RWPE1 (cell line): ENCODE measurements around the gene ASCC2.

Experiments used
- CTCF ChIA-PET: fragments of 350-600 bp; sonication (Branson Sonifier 250); formaldehyde crosslinking; extraction: SDS; loops from one replicate; lab custom pipeline; 2021; lab: Yijun Ruan, JAX
- POLR2A ChIA-PET: fragments of 400-600 bp; formaldehyde crosslinking; extraction: SDS; loops from one replicate; lab custom pipeline; 2020; ENCODE audit warnings: antibody characterized with exemption; ENCODE audit not compliant: low non-redundant PET; lab: Yijun Ruan, JAX
- DNase-seq: peaks from one replicate; pipeline ENCODE4 v3.0.0; 2012; ENCODE audit warnings: low spot score
- H3K27ac ChIP-seq: fragments of 450-650 bp; 2 replicates; pipeline ENCODE4 v1.5.1; 2017
- CTCF ChIP-seq: fragments of 450-650 bp; conservative IDR thresholded peaks from 2 replicates; pipeline ENCODE4 v1.5.1; 2017; ENCODE audit warnings: low read depth, mild to moderate bottlenecking

The ASCC2 gene

GRCh38 chr22:29837741-29838598 is at the start of gene ASCC2:
Gene ASCC2, minus strand, starts transcription at chr22:29838274. Its CDS starts 5,949 bp downstream, at chr22:29832325.
- H3K27ac ChIP-seq, result peak within 1 kb of the TSS; percentile 72
- ChIA-PET POLR2A (no interaction called here), CTCF (interaction anchor here (0.5 kb wide), 1 partner anchor 334 kb away, joined by 3 read pairs; no protein-coding TSS in a partner anchor)
- TF ChIP-seq CTCF, result no peak
- peak; percentile 93 for DNase-seq

GRCh38 chr22:29887358-29887757 is 49.3 kb upstream of the ASCC2 start:
- CTCF ChIA-PET, result interaction anchor here (0.6 kb wide), 1 partner anchor 24 kb away, joined by 3 read pairs; no protein-coding TSS in a partner anchor
- TF ChIP-seq CTCF, result no peak
- no peak overlapping the region for H3K27ac ChIP-seq
- DNase-seq, result no peak
- POLR2A ChIA-PET, result no interaction called here

GRCh38 chr22:29886596-29886995 is 48.5 kb upstream of the ASCC2 start:
- ChIA-PET POLR2A (no interaction called here), CTCF (no interaction called here)
- no peak overlapping the region for H3K27ac ChIP-seq
- TF ChIP-seq CTCF, result no peak
- DNase-seq, result no peak

GRCh38 chr22:29885610-29886009 is 47.5 kb upstream of the ASCC2 start:
- no peak overlapping the region for H3K27ac ChIP-seq
- no peak for TF ChIP-seq CTCF
- ChIA-PET CTCF (interaction anchor here (0.6 kb wide), 1 partner anchor 260 kb away, joined by 3 read pairs; no protein-coding TSS in a partner anchor), POLR2A (no interaction called here)
- no peak for DNase-seq

- CTCF ChIA-PET, result interaction anchor here (0.6 to 0.7 kb wide), 2 partner anchors 60 to 222 kb away, joined by 3 to 7 read pairs; no protein-coding TSS in a partner anchor
- POLR2A ChIA-PET, result interaction anchor here (0.6 to 1.0 kb wide), 2 partner anchors 79 to 138 kb away, joined by 6 to 7 read pairs; no protein-coding TSS in a partner anchor
- peak overlapping the region; percentile 88 for H3K27ac ChIP-seq
- no peak for TF ChIP-seq CTCF
- no peak for DNase-seq
Observed at GRCh38 chr22:29883775-29884097, 45.7 kb upstream of the ASCC2 start.

DNA sequence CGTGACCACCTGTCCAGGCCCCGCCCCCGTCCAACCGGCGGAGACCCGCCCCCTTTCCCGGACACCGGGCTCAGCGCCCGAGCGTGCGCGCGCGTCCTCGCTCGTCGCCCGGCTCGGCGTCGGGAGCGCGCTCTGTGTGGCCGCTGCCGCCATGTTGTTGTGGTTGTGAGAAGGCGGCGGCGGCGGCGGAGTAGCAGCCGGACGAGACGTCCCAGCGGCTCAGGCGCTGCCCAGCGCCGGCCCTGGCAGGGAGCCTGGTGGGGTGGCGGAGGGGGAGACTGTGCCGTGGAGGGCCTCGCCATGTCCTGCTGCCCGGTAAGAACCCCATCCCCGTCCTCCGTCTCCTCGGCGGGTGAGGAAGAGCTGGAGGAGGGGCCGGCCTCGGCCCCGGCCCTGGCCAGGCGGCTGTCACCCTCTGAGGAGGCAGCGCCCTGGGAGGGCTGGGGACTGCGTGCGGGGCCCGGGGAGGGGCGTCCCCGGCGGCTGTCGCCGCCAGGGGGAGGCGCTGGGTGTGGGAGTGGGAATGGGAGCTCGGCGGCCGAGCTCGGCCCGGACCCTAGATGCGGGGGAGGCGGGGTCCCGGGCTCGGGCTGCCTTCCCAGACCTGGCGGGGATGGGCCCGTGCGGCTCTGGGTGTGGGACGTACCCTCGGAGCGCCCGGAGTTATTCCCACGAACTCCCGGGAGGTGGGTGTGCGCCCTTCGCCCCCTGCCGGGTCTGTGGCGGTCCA is 45.1 kb upstream of the ASCC2 start, which contains the start of gene MTMR3:
MTMR3 (plus strand) TSS at position 130 of the 730 bp plus-strand sequence. CDS start 87,886 bp downstream, outside the sequence.
- TF ChIP-seq CTCF, result peak; percentile 27; the same call in 1 of the 2 replicates
- peak; percentile 29 for DNase-seq
- peak within 1 kb of the TSS; percentile 88 for H3K27ac ChIP-seq
- CTCF ChIA-PET, result no interaction called here
- POLR2A ChIA-PET, result interaction anchor here (1.0 kb wide), 1 partner anchor 78 kb away, joined by 7 read pairs; no protein-coding TSS in a partner anchor
